ENCODE measurements around the gene CELA3B. TPM values are rescaled to one million over a fixed set of nuclear protein-coding genes. Genes with fewer than 3 reads are reported as not detected.

The CELA3B gene
- total RNA-seq, 1 donor from 2014 or later = not detected

DNA sequence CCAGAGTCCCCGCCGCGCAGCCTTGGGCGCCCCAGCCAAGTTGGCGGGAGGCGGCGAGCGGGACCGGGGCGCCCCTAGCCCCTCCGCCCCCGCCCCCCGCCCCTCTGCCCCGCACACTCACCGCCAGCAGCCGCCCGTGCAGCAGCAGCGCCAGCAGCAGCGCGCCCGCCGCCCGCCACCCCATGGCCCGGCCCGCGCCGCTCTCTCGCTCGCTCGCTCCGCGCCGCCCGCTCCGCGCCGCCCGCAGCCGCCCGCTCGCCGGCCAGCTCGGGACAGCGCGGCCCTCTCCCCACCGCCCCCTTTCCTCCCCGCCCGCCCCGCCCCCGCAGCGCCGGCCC lies 39.8 kb upstream of the CELA3B start, which contains the start of gene HSPG2:
Gene HSPG2, minus strand, starts transcription at position 277 of the 338 bp plus-strand sequence. Its CDS starts 93 bp downstream, at position 184.
- TF ChIP-seq, protein P1, sequence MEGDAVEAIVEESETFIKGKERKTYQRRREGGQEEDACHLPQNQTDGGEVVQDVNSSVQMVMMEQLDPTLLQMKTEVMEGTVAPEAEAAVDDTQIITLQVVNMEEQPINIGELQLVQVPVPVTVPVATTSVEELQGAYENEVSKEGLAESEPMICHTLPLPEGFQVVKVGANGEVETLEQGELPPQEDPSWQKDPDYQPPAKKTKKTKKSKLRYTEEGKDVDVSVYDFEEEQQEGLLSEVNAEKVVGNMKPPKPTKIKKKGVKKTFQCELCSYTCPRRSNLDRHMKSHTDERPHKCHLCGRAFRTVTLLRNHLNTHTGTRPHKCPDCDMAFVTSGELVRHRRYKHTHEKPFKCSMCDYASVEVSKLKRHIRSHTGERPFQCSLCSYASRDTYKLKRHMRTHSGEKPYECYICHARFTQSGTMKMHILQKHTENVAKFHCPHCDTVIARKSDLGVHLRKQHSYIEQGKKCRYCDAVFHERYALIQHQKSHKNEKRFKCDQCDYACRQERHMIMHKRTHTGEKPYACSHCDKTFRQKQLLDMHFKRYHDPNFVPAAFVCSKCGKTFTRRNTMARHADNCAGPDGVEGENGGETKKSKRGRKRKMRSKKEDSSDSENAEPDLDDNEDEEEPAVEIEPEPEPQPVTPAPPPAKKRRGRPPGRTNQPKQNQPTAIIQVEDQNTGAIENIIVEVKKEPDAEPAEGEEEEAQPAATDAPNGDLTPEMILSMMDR (IDR thresholded peaks at IDR 0.05) = no peak
- Mint-ChIP-seq H3K27me3 (ENCODE audit: unreplicated experiment) (no peaks in the 10 kb centered on the region), H3K4me1 (ENCODE audit: unreplicated experiment) (peaks cover 79% of the 10 kb centered on the region), H3K4me3 (ENCODE audit: unreplicated experiment) (peak within 1 kb of the TSS; percentile 78), H3K27ac (ENCODE audit: unreplicated experiment) (peak within 1 kb of the TSS; percentile 93), H3K9me3 (ENCODE audit: unreplicated experiment) (no peaks in the 10 kb centered on the region), H3K36me3 (ENCODE audit: unreplicated experiment) (peaks cover 1% of the 10 kb centered on the region)
- DNase-seq (ENCODE audit: extremely low spot score, unreplicated experiment) = no peak

- DNase-seq (ENCODE audit: extremely low spot score, unreplicated experiment) = peak; percentile 94
- TF ChIP-seq, protein P1 (IDR thresholded peaks at IDR 0.05) = no peak
- peaks cover 1% of the 10 kb centered on the region for H3K36me3 Mint-ChIP-seq (ENCODE audit: unreplicated experiment)
- H3K27ac Mint-ChIP-seq (ENCODE audit: unreplicated experiment) = peak overlapping the region; percentile 93
- H3K27me3 Mint-ChIP-seq (ENCODE audit: unreplicated experiment) = no peaks in the 10 kb centered on the region
- H3K9me3 Mint-ChIP-seq (ENCODE audit: unreplicated experiment) = no peaks in the 10 kb centered on the region
- H3K4me3 Mint-ChIP-seq (ENCODE audit: unreplicated experiment) = peak overlapping the region; percentile 77
- peaks cover 79% of the 10 kb centered on the region for H3K4me1 Mint-ChIP-seq (ENCODE audit: unreplicated experiment)
These were observed 39.3 kb upstream of the CELA3B start for GRCh38 chr1:21937372-21938121.

DNA sequence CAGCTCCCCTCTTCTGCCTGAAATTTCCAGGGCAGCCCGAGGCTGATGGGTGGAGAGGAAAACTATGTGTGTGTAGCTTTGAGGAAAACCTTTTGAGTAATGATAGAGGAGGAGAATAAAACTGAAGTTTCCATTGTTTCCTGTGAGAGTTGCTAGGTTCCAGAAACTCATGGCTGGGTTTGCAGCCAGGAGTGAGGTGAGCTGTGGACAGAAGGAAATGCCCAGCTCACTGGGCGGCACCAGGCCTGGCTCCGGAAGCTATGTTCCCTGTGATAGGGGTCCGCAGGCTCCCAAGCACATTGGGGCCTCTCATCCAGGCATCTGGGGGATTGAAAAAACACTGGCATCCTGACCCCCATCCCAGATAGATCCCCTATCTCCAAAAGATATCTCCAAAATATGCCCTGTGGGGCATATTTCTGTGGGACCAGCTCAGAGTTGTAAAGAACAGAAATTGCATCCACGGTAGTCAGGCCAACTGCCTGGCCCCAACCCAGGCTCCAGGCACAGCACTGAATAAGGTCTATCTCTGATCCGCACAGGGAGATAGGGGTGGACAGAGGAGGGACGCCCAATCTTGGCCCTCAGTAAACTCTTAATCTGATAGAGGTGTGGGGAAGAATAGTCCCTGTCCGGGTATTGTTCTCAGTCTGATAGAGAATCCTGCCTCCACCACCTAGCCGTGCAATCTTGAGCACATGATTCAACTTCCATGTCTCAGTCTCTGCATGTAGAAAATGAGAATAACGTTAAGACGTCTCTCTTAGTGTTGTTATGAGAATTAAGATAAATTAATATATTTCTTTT lies 37.9 kb upstream of the CELA3B start:
- Mint-ChIP-seq H3K9me3 (ENCODE audit: unreplicated experiment) (no peaks in the 10 kb centered on the region), H3K27ac (ENCODE audit: unreplicated experiment) (peak overlapping the region; percentile 93), H3K36me3 (ENCODE audit: unreplicated experiment) (peaks cover 1% of the 10 kb centered on the region), H3K4me3 (ENCODE audit: unreplicated experiment) (peak overlapping the region; percentile 77), H3K4me1 (ENCODE audit: unreplicated experiment) (peaks cover 71% of the 10 kb centered on the region), H3K27me3 (ENCODE audit: unreplicated experiment) (no peaks in the 10 kb centered on the region)
- DNase-seq (ENCODE audit: extremely low spot score, unreplicated experiment) = no peak
- TF ChIP-seq, protein P1 (IDR thresholded peaks at IDR 0.05) = no peak

DNA sequence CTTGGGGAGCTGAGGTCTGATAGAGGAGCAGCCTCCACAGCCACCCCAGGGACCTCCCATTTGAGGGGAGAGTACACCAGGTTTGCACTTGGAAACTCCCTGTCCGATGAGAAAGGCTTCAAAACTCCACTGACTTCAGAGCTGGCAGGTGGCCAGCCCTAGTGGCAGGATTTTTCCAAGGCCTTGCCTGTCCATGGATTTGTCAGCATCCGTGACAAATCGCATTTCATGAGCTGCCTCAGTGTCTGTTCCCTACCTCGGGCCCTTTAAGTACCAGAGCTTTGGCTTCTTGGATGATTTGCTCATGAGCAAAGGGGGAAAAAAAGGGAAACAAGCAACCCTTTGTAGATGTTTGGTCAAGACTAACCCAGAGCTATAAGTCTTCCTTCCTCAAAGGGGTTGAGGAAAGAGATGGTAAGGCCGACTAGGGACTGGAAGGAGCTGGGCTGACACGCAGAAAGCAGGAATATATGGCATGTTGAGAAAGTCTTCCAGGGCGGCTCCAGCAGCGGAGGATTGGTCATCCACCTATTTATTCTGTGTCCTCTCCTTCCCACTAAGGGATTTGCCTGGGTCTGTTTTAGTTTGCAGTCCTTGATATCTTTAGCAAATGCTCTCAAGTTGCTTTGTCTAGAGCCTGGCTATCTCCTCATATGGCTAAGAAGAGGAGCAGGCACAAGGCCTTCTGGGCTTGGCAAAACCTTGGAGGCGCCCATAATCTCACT lies 37.0 kb upstream of the CELA3B start:
- H3K4me3 Mint-ChIP-seq (ENCODE audit: unreplicated experiment) = no peak overlapping the region
- peak overlapping the region; percentile 93 for H3K27ac Mint-ChIP-seq (ENCODE audit: unreplicated experiment)

More for the DNA sequence above, 37.0 kb upstream of the CELA3B start:
- peak; percentile 93 for DNase-seq (ENCODE audit: extremely low spot score, unreplicated experiment)
- no peaks in the 10 kb centered on the region for H3K9me3 Mint-ChIP-seq (ENCODE audit: unreplicated experiment)
- peaks cover 73% of the 10 kb centered on the region for H3K4me1 Mint-ChIP-seq (ENCODE audit: unreplicated experiment)
- TF ChIP-seq, protein P1 (IDR thresholded peaks at IDR 0.05) = peak; percentile 67
- no peaks in the 10 kb centered on the region for H3K36me3 Mint-ChIP-seq (ENCODE audit: unreplicated experiment)
- no peaks in the 10 kb centered on the region for H3K27me3 Mint-ChIP-seq (ENCODE audit: unreplicated experiment)
